ENCODE results near the gene CCNQ. TPM values are rescaled to one million over a fixed set of nuclear protein-coding genes. Genes with fewer than 3 reads are reported as not detected.

Gene CCNQ
- total and polyA plus RNA-seq, 4 donors: 14.8 to 29.3 (median 24.2) TPM

DNA sequence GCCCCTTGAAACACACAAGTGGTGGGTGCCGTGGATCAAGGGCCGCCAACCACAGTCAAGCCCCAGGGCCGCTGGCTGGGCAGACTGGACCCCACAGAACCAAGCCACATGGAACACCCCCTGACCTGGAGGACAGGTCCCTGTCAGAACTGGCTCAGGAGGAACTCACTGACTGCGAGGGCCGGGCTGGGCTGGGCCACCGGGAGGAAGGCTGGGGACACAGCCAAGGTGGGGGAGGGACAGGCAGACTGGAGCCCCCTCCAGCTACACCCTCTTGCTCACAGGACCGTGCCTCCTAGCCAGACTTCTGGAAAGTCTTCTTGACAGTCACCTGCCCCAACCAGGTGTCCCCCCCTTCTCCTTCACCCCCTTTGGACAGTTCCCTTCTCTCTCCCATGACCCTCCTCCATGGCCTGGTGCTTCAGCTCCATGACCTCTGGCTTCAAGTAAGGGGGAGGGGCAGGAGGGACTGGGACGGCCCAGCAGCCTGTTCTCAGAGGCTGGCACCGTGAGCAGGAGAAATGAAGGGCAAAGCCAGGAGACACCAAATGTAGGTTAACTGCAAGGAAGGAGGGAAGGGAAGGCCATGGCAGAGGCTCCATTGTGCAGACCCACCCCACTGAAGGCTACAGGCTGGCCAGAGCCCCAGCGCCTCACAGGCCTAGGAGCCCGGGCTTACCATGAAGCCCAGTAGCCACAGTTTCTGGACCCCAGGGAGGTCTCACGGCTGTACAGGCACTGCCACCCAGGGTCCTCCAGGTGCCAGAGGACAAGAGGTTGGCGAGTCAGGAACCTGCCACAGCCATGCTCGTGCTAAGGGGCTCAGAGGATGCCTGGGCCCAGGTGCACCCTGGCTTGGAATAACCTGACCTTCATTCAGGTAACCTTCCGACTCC, 25.5 kb upstream of the CCNQ start:
- DNase-seq (ENCODE audit: low read depth in 4 of 6, low spot score in 6 of 6): no peak
- Histone ChIP-seq H3K4me1 (ENCODE audit: control insufficient read depth, insufficient read depth, low read length) (peaks cover 3% of the 10 kb centered on the region), H3K27ac (ENCODE audit: low read depth, low read length) (no peak overlapping the region), H3K36me3 (ENCODE audit: control insufficient read depth, insufficient read depth, low read length) (no peaks in the 10 kb centered on the region), H3K27me3 (ENCODE audit: control insufficient read depth, insufficient read depth, low read length) (no peaks in the 10 kb centered on the region), H3K4me3 (ENCODE audit: low read depth, low read length) (no peak overlapping the region), H3K9me3 (ENCODE audit: control insufficient read depth, insufficient read depth, low read length) (peaks cover 2% of the 10 kb centered on the region)
- WGBS (ENCODE audit: insufficient coverage): 81% methylated on average over 15 of the region's 15 CpGs

DNA sequence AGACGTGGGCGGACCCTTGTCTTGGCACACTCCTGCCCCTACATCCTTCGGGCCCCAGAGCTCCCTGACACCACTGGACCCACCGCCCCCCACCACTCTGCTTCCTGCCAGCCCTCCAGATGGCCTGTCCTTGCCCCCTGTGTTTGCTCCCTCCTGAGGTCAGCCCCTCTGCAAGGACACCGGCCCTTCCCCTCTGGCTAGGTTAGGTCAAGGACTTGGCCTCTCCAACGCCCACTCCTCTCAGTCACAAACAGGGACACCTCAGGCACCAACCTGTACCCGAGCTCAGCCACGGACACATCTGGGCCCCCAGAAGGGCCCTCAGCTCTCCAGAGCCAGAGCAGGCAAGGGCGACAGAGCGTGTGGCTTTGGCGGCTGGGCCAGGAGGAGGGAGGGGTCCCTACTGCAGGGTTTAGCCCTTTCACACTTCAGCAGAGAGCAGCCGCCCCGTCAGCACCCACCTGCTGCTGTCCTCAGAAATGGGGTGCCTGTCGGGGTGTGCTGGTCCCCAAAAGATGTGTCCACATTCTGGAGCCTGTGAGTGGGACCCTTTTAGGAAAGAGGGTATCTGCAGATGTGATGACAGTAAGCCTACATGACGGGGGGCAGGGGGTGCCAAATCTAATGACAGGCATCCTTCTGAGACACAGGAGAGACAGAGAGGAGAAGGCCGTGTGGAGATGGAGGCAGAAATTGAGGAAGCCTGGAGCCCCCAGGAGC, 24.5 kb upstream of the CCNQ start:
- H3K27me3 ChIP-seq (ENCODE audit: control insufficient read depth, insufficient read depth, low read length): no peaks in the 10 kb centered on the region
- no peak overlapping the region for H3K4me3 ChIP-seq (ENCODE audit: low read depth, low read length)
- no peak for DNase-seq (ENCODE audit: low read depth in 4 of 6, low spot score in 6 of 6)
- H3K36me3 ChIP-seq (ENCODE audit: control insufficient read depth, insufficient read depth, low read length): no peaks in the 10 kb centered on the region
- H3K9me3 ChIP-seq (ENCODE audit: control insufficient read depth, insufficient read depth, low read length): peaks cover 2% of the 10 kb centered on the region
- no peak overlapping the region for H3K27ac ChIP-seq (ENCODE audit: low read depth, low read length)
- 75% methylated on average over 13 of the region's 16 CpGs for WGBS (ENCODE audit: insufficient coverage)
- H3K4me1 ChIP-seq (ENCODE audit: control insufficient read depth, insufficient read depth, low read length): peaks cover 3% of the 10 kb centered on the region

DNA sequence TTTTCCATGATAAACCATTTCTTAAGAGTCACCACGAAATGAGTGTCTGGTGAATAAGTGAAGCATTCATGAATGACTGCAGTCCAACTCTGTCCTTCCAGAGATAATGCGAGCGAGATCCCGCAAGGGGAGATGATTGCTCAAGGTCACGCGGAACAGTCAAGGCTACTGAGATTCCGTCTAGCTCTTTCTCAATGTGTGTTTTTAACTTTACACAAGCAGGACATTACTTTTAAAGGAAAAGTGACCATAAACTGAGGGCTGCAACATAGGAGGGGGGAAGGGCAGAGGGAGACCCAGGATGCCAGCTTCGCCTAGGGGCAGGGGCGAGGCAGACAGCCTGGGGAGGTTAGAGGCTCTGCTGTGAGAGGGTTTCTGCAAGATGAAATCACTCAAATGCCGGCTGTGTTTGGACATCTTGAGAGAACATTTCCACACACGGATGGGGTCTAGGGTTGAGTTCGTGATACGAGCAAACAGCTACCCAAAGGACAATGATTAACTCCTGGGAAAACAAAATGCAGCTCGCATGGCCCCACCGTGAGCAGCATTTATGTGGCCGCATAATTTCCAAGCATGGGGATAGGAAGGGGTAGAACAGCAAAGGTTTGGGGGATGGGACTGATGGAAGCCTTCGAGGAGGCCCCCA, 23.8 kb upstream of the CCNQ start:
- Histone ChIP-seq H3K9me3 (ENCODE audit: control insufficient read depth, insufficient read depth, low read length) (peaks cover 2% of the 10 kb centered on the region), H3K27me3 (ENCODE audit: control insufficient read depth, insufficient read depth, low read length) (no peaks in the 10 kb centered on the region), H3K36me3 (ENCODE audit: control insufficient read depth, insufficient read depth, low read length) (no peaks in the 10 kb centered on the region), H3K4me3 (ENCODE audit: low read depth, low read length) (no peak overlapping the region), H3K27ac (ENCODE audit: low read depth, low read length) (no peak overlapping the region), H3K4me1 (ENCODE audit: control insufficient read depth, insufficient read depth, low read length) (peaks cover 3% of the 10 kb centered on the region)
- WGBS (ENCODE audit: insufficient coverage): 77% methylated on average over 11 of the region's 17 CpGs
- no peak for DNase-seq (ENCODE audit: low read depth in 4 of 6, low spot score in 6 of 6)

- Histone ChIP-seq H3K27me3 (ENCODE audit: control insufficient read depth, insufficient read depth, low read length) (no peaks in the 10 kb centered on the region), H3K9me3 (ENCODE audit: control insufficient read depth, insufficient read depth, low read length) (peaks cover 2% of the 10 kb centered on the region), H3K4me1 (ENCODE audit: control insufficient read depth, insufficient read depth, low read length) (no peaks in the 10 kb centered on the region), H3K27ac (ENCODE audit: low read depth, low read length) (no peak overlapping the region), H3K4me3 (ENCODE audit: low read depth, low read length) (no peak overlapping the region), H3K36me3 (ENCODE audit: control insufficient read depth, insufficient read depth, low read length) (no peaks in the 10 kb centered on the region)
- WGBS (ENCODE audit: insufficient coverage): 87% methylated on average over 16 of the region's 27 CpGs
- DNase-seq (ENCODE audit: low read depth in 4 of 6, low spot score in 6 of 6): no peak
Measured at GRCh38 chrX:153621949-153622598, 23.1 kb upstream of the CCNQ start.

DNA sequence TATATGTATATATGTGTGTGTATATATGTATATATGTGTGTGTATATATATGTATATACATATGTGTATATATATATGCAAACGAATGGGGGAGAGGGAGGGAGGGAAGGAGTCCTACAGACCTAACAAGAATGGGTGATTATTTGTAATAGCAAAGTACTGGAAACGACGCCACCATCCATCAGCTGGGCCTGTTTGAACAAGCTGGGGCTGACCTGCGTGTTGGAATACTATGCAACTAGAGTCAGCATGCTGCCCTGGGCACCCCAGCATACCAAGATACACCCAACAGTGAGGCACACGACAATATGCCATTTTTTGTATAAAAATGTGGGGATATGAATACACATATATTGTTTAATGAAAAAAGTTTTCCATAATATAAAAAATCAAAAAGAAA, 21.6 kb upstream of the CCNQ start:
- WGBS (ENCODE audit: insufficient coverage): 100% methylated on average over 2 of the region's 5 CpGs
- no peak for DNase-seq (ENCODE audit: low read depth in 4 of 6, low spot score in 6 of 6)
- no peak overlapping the region for H3K4me3 ChIP-seq (ENCODE audit: low read depth, low read length)
- no peaks in the 10 kb centered on the region for H3K36me3 ChIP-seq (ENCODE audit: control insufficient read depth, insufficient read depth, low read length)
- no peaks in the 10 kb centered on the region for H3K27me3 ChIP-seq (ENCODE audit: control insufficient read depth, insufficient read depth, low read length)
- peaks cover 2% of the 10 kb centered on the region for H3K9me3 ChIP-seq (ENCODE audit: control insufficient read depth, insufficient read depth, low read length)
- H3K27ac ChIP-seq (ENCODE audit: low read depth, low read length): no peak overlapping the region
- no peaks in the 10 kb centered on the region for H3K4me1 ChIP-seq (ENCODE audit: control insufficient read depth, insufficient read depth, low read length)

GRCh38 chrX:153614818-153615217, 15.9 kb upstream of the CCNQ start:
- WGBS (ENCODE audit: insufficient coverage): 40% methylated on average over 1 of the region's 6 CpGs
- Histone ChIP-seq H3K9me3 (ENCODE audit: control insufficient read depth, insufficient read depth, low read length) (no peaks in the 10 kb centered on the region), H3K27ac (ENCODE audit: low read depth, low read length) (no peak overlapping the region)

DNA sequence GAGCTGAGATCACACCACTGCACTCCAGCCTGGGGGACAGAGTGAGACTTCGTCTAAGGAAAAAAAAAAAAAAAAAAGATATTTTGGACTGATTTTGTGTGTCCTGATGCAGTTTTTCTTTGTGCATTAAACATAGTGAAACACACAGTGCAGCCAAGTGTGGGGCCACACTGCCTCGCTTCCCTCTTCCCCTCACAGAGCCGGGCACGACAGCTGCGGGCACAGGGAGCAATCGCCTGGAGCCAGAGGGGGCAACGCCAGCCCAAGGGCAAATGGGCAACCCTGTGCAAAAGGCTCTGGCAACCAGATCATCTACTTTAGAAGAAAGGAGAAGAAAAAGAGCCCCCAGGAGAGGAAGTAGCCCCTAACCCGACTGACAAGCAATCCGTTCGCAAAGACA, 13.5 kb upstream of the CCNQ start:
- Histone ChIP-seq H3K27ac (ENCODE audit: low read depth, low read length) (no peak overlapping the region), H3K36me3 (ENCODE audit: control insufficient read depth, insufficient read depth, low read length) (no peaks in the 10 kb centered on the region), H3K4me3 (ENCODE audit: low read depth, low read length) (no peak overlapping the region), H3K4me1 (ENCODE audit: control insufficient read depth, insufficient read depth, low read length) (peaks cover 19% of the 10 kb centered on the region), H3K27me3 (ENCODE audit: control insufficient read depth, insufficient read depth, low read length) (no peaks in the 10 kb centered on the region), H3K9me3 (ENCODE audit: control insufficient read depth, insufficient read depth, low read length) (no peaks in the 10 kb centered on the region)
- WGBS (ENCODE audit: insufficient coverage): 85% methylated on average over 3 of the region's 10 CpGs
- no peak for DNase-seq (ENCODE audit: low read depth in 4 of 6, low spot score in 6 of 6)

More at GRCh38 chrX:153614818-153615217, 15.9 kb upstream of the CCNQ start:
- no peak for DNase-seq (ENCODE audit: low read depth in 4 of 6, low spot score in 6 of 6)
- Histone ChIP-seq H3K4me3 (ENCODE audit: low read depth, low read length) (no peak overlapping the region), H3K36me3 (ENCODE audit: control insufficient read depth, insufficient read depth, low read length) (no peaks in the 10 kb centered on the region), H3K4me1 (ENCODE audit: control insufficient read depth, insufficient read depth, low read length) (peaks cover 11% of the 10 kb centered on the region), H3K27me3 (ENCODE audit: control insufficient read depth, insufficient read depth, low read length) (no peaks in the 10 kb centered on the region)

GRCh38 chrX:153611298-153612095, 12.6 kb upstream of the CCNQ start:
- no peaks in the 10 kb centered on the region for H3K36me3 ChIP-seq (ENCODE audit: control insufficient read depth, insufficient read depth, low read length)
- 74% methylated on average over 7 of the region's 14 CpGs for WGBS (ENCODE audit: insufficient coverage)
- no peak for DNase-seq (ENCODE audit: low read depth in 4 of 6, low spot score in 6 of 6)
- no peak overlapping the region for H3K27ac ChIP-seq (ENCODE audit: low read depth, low read length)
- H3K4me3 ChIP-seq (ENCODE audit: low read depth, low read length): no peak overlapping the region
- H3K27me3 ChIP-seq (ENCODE audit: control insufficient read depth, insufficient read depth, low read length): no peaks in the 10 kb centered on the region
- H3K9me3 ChIP-seq (ENCODE audit: control insufficient read depth, insufficient read depth, low read length): no peaks in the 10 kb centered on the region
- peaks cover 19% of the 10 kb centered on the region for H3K4me1 ChIP-seq (ENCODE audit: control insufficient read depth, insufficient read depth, low read length)

DNA sequence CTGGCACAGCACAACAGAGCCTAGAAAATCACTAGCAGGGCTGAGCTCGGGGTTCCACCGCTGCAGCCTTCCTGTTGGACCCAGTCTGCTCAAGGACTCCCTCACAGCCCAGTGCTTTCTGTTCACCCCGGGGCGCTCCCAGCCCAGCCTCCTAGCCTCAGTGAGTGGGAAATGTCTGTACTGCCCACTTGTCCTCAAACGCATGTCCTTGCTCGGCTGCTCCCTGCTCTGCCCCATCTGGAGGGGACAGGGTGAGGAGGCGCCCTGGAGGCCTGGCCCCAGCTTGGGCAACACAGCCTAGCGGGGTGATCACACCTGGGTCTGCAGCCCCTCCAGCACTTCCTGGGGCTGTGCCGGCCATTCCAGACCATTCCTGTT, 11.9 kb upstream of the CCNQ start:
- Histone ChIP-seq H3K4me3 (ENCODE audit: low read depth, low read length) (peak overlapping the region; percentile 41), H3K27ac (ENCODE audit: low read depth, low read length) (peak overlapping the region; percentile 61), H3K4me1 (ENCODE audit: control insufficient read depth, insufficient read depth, low read length) (peaks cover 19% of the 10 kb centered on the region), H3K9me3 (ENCODE audit: control insufficient read depth, insufficient read depth, low read length) (no peaks in the 10 kb centered on the region), H3K36me3 (ENCODE audit: control insufficient read depth, insufficient read depth, low read length) (no peaks in the 10 kb centered on the region), H3K27me3 (ENCODE audit: control insufficient read depth, insufficient read depth, low read length) (no peaks in the 10 kb centered on the region)
- no peak for DNase-seq (ENCODE audit: low read depth in 4 of 6, low spot score in 6 of 6)
- 61% methylated on average over 9 of the region's 9 CpGs for WGBS (ENCODE audit: insufficient coverage)

Measured in spinal cord (tissue), 10 donors.